Neural cell (in vitro differentiated cells): Measurements from ENCODE around the gene SLC35G6.

ENCODE experiments used
- CTCF ChIP-seq: fragments of 450-650 bp; IDR thresholded peaks from 2 replicates; pipeline ENCODE4 v1.5.1; 2014; ENCODE audit warnings: antibody characterized with exemption, mild to moderate bottlenecking, moderate library complexity; ENCODE audit not compliant: poor library complexity, severe bottlenecking
- EP300 ChIP-seq: fragments of 450-650 bp; conservative IDR thresholded peaks from 2 replicates; pipeline ENCODE4 v1.6.1; 2014; ENCODE audit warnings: antibody characterized with exemption, mild to moderate bottlenecking, moderate library complexity; ENCODE audit not compliant: poor library complexity, severe bottlenecking
- EZH2 ChIP-seq: fragments of 200-600, 300-800 bp; shearing (Covaris generic), sonication (generic); IDR thresholded peaks from 2 replicates; pipeline ENCODE4 v1.6.1; 2014; ENCODE audit warnings: antibody characterized with exemption, low read length, borderline replicate concordance, mild to moderate bottlenecking; ENCODE audit not compliant: insufficient read depth, poor library complexity, severe bottlenecking
- RAD21 ChIP-seq: fragments of 450-650 bp; conservative IDR thresholded peaks from 2 replicates; pipeline ENCODE4 v1.6.1; 2014; ENCODE audit warnings: antibody characterized with exemption, mild to moderate bottlenecking, moderate library complexity
- REST ChIP-seq: IDR thresholded peaks from 2 replicates; pipeline ENCODE4 v1.6.1; 2012; ENCODE audit warnings: borderline replicate concordance
- SMC3 ChIP-seq: fragments of 450-650 bp; conservative IDR thresholded peaks from 2 replicates; pipeline ENCODE4 v1.6.1; 2014; ENCODE audit warnings: antibody characterized with exemption, mild to moderate bottlenecking, moderate library complexity; ENCODE audit not compliant: poor library complexity
- TAF1 ChIP-seq: IDR thresholded peaks from 2 replicates; pipeline ENCODE4 v1.6.1; 2012; ENCODE audit warnings: low read depth

GRCh38 chr17:7468804-7469389, 12.3 kb upstream of the SLC35G6 start:
- TF ChIP-seq EZH2 (no peak), CTCF (no peak), TAF1 (no peak), SMC3 (no peak), RAD21 (no peak), EP300 (no peak), REST (no peak)
